ENCODE results near the gene FBXL5.
A peak's percentile ranks its signal among the peaks of the same experiment; 100 is the strongest.
"Not testable (repeated sequence)": the region's sequence is repeated elsewhere in the genome, so short reads cannot be mapped to it uniquely, and the experiment has no call there.

FBXL5 gene

GRCh38 chr4:15649914-15650545 is 5.1 kb downstream of the FBXL5 start:
- peak; percentile 50 for ATAC-seq

DNA sequence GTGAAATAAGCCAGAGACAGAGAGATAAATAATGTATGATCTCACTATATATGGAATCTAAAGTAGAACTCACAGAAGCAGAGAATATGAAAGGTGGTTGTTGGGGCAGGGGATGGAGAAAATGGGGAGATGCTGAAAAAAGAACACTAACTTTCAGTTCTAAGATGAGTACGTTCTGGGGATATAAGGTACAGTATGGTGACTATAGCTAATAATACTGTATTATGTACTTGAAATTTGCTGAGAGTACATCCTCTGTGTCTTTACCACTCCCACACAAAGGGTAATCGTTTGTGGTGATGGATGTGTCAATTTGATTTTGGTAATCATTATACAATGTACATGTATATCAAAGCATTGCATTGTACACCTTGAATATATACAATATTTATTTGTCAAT is 6.6 kb downstream of the FBXL5 start:
- no peak for DNase-seq
- ATAC-seq, result peak; percentile 29

More at GRCh38 chr4:15649914-15650545, 5.1 kb downstream of the FBXL5 start:
- DNase-seq, result peak; percentile 48

GRCh38 chr4:15638418-15638817 is 16.7 kb downstream of the FBXL5 start:
- ATAC-seq, result no peak
- no peak for DNase-seq

DNA sequence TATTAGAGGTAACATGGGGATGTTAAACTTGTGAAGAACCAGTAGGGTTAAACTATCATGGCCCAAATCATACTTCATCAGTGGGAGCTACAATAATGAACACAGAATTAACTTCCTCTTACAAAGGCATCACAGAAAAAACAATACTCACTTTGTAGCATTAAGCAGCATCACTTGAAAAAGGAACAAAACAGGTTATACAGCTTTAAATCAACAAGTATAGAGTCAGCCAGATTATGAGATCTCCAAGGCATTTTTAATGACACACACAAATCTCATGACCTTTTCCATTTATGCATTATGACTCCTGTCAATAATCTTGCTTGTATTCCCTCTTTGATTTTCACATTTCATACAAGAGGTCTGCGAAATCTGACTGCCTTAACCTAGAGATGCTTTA is 18.3 kb downstream of the FBXL5 start:
- DNase-seq (no peak), ATAC-seq (no peak)

DNA sequence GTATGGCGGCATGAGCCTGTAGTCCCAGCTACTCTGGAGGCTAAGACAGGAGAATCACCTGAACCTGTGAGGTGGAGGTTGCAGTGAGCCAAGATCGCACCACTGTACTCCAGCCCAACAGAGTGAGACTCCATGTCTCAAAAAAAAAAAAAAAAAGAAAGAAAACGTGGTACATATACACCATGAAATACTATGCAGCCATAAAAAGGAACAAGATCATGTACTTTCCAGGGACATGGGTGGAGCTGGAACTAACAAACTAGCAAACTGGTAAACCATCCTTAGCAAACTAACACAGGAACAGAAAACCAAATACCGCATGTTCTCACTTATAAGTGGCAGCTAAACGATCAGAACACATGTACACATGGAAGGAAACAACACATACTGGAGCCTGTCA is 37.8 kb downstream of the FBXL5 start:
- not testable (repeated sequence) for ATAC-seq, DNase-seq

DNA sequence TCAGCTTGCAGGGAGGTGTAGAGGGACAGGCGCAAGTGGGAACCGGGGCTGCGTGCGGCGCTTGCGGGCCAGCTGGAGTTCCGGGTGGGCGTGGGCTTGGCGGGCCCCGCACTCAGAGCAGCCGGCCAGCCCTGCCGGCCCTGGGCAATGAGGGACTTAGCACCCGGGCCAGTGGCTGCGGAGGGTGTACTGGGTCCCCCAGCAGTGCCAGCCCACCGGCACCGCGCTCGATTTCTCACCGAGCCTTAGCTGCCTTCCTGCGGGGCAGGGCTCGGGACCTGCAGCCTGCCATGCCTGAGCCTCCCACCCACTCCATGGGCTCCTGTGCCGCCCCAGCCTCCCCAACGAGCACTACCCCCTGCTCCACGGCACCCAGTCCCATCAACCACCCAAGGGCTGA is 40.3 kb downstream of the FBXL5 start:
- not testable (repeated sequence) for ATAC-seq

GRCh38 chr4:15612136-15612535 is 43.0 kb downstream of the FBXL5 start:
- DNase-seq (no peak), ATAC-seq (no peak)

More for the DNA sequence above, 40.3 kb downstream of the FBXL5 start:
- DNase-seq, result not testable (repeated sequence)

- no peak for ATAC-seq
Observed at GRCh38 chr4:15610855-15611254, 44.3 kb downstream of the FBXL5 start.

DNA sequence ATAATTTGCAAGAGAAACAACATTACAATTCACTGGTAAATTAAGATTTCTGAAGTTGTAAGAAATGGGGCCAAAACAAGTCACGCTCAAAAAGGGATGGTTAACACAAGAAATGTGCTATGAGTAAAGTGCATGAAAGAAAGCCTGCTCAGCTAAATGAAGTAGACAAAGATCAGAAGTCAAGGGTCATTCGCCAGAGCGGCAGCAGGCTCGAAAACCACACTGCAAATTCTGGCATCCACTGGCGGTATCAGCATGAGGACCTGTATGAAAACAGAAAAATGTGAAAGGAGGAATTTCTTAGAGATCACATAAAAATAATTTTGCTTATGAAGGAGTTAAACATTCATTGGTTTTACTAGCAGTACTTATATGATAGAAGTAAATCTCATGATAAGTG is 49.6 kb downstream of the FBXL5 start:
- DNase-seq (no peak), ATAC-seq (no peak)

More at GRCh38 chr4:15610855-15611254, 44.3 kb downstream of the FBXL5 start:
- DNase-seq, result no peak

- no peak for ATAC-seq
- no peak for DNase-seq
Observed at GRCh38 chr4:15601862-15602261, 53.3 kb downstream of the FBXL5 start.

GRCh38 chr4:15600176-15600575 is 55.0 kb downstream of the FBXL5 start:
- ATAC-seq, result no peak
- no peak for DNase-seq

- no peak for DNase-seq
- ATAC-seq, result no peak
Observed at GRCh38 chr4:15598644-15599043, 56.5 kb downstream of the FBXL5 start.

GRCh38 chr4:15592799-15593198 is 62.4 kb downstream of the FBXL5 start:
- DNase-seq (no peak), ATAC-seq (no peak)

GRCh38 chr4:15587649-15588048 is 67.5 kb downstream of the FBXL5 start:
- no peak for ATAC-seq
- DNase-seq, result no peak

DNA sequence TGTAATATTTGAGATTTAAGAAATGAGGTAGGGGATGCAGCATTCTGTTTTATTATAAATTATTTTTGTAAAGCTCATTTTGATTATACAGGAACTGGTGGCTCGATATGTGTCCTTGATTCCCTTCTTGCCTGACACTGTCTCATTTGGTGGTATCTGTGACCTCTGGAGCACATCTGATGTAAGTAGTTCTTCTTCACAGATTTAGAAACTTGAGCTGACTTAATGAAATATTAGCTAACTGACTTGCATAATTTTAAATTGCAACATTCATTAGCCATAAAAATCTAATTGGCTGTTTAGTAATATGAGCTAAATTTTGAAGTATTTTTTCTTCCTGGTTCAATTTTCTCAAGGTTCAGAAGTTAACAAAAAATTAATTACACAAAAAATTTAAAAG is 69.1 kb downstream of the FBXL5 start:
- ATAC-seq (no peak), DNase-seq (no peak)

DNA sequence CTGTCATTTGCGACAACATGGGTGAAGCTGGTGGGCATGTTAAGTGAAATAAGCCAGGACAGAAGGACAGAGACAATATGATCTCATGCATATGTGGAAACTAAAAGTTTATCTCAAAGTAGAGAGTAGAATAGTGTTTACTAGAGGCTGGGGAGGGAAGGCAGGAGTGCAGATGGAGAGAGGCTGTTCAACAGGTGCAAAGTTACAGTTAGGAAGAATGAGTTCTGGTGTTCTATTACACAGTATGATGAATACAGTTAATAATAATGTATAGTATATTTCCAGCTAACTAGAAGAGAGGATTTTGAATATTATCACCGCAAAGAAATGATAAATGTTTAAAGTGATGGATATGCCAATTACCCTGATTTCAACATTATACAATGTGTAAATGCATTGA is 69.8 kb downstream of the FBXL5 start:
- DNase-seq, result no peak
- ATAC-seq, result no peak

DNA sequence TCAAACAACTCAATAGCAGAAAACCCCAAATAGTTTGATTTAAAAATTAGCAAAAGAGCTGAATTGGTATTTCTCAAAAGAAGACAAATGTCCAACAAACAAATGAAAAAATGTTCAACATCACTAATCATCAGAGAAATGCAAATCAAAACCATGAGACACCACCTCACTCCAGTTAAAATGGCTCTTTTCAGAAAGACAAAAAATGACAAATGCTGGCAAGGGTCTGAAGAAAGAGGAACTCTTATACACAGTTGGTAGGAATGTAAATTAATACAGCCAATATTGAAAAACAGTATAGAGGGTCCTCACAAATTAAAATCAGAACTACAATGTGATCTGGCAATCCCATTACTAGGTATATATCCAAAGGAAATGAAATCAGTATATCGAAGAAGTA is 70.4 kb downstream of the FBXL5 start:
- ATAC-seq (no peak), DNase-seq (no peak)

GRCh38 chr4:15577508-15577907 is 77.6 kb downstream of the FBXL5 start:
- no peak for ATAC-seq
- DNase-seq, result no peak

GRCh38 chr4:15575966-15576365 is 79.2 kb downstream of the FBXL5 start:
- no peak for ATAC-seq

DNA sequence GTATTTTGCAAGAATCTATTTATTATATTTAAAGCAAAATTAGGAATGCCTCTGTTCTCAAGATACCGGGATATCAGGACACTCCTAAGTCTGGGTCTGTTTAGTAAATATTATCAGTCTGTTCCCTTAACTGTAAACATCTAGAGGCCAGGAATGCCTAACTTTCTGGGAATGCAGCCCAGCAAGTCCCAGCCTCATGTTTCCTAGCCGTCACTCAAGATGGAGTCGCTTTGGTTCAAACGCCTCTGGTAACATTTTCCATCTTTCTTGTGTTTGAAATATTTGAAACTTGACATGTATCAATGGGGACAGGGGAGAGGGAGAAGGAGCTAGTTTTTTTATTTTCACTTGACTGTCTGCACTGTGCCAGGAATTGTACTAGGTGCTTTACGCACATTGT is 85.4 kb downstream of the FBXL5 start:
- no peak for ATAC-seq
- no peak for DNase-seq

More at GRCh38 chr4:15575966-15576365, 79.2 kb downstream of the FBXL5 start:
- no peak for DNase-seq

- ATAC-seq (no peak), DNase-seq (no peak)
Observed at GRCh38 chr4:15568821-15569220, 86.3 kb downstream of the FBXL5 start.

DNA sequence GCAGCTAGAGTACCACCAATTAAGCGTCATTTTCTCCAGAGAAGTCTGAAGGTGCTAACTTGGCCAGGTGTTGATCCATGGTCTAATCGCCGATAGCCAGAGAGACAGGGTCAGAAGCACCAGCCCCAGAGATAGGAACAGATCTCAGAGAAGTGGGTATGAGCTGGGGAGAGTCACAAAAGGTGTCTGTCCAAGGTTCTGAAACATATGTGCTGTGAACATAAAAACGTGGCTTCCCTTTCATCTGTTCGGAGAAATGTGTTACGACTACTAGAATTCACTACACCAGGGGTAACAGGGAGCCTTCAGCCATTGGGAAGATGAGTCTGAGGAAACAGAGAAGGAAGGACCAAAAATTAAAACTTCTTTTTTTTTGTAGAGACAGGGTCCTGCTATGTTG is 91.3 kb downstream of the FBXL5 start:
- ATAC-seq, result no peak
- DNase-seq, result no peak

- ATAC-seq (no peak), DNase-seq (no peak)
Observed at GRCh38 chr4:15562623-15563022, 92.5 kb downstream of the FBXL5 start.

- DNase-seq, result no peak
- ATAC-seq, result no peak
Observed at GRCh38 chr4:15562114-15562513, 93.0 kb downstream of the FBXL5 start.

DNA sequence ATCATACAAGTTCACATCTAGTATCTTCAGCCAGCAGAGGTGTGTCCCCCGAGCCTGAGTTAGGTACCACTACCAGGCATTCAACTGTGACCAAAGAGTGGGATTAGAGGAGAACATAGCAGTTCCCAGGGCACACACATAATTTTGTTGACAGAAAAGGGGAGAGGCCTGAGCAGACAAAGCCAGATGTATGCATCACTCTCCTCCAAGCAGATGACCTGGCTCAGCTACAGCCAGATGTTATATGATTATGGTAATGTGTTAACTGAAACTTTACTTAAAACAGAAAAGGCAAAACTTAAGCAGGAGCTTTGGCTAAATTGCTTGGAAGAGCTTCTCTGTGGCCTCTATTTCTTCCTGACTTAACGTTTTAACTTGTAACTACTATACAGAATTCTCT is 96.6 kb downstream of the FBXL5 start:
- DNase-seq (no peak), ATAC-seq (no peak)

Data from stimulated activated naive CD8-positive, alpha-beta T cell treated with anti-CD3 and anti-CD28 coated beads, Interleukin-15, Interleukin-2, amounts not matched to agents 100 U/mL and 50 U/mL, for 24 hours (primary cell).